Measurements from ENCODE around the gene APOBEC2.
A peak's percentile ranks its signal among the peaks of the same experiment; 100 is the strongest.

APOBEC2 gene

GRCh38 chr6:41071501-41071922 is 18.5 kb downstream of the APOBEC2 start:
- H2AFZ ChIP-seq (ENCODE audit: low read length) = peak overlapping the region; percentile 54; the same call in 1 of the 2 replicates
- H3K36me3 ChIP-seq (ENCODE audit: insufficient read depth, low read length) = no peaks in the 10 kb centered on the region
- TF ChIP-seq CTCF (conservative IDR thresholded peaks at IDR 0.05; ENCODE audit: low read length) = 0 out of 2 replicates have a peak, but pooled peaks have one; percentile 8
- TF ChIP-seq EZH2phosphoT487 (IDR thresholded peaks at IDR 0.05; ENCODE audit: borderline replicate concordance) = no peak

GRCh38 chr6:41071923-41072835 is 19.2 kb downstream of the APOBEC2 start, which contains the start of gene OARD1:
OARD1 (minus strand) TSS chr6:41072356; CDS start chr6:41071634, 722 bp downstream.
- no peaks in the 10 kb centered on the region for H3K36me3 ChIP-seq (ENCODE audit: insufficient read depth, low read length)
- H3K4me1 ChIP-seq (ENCODE audit: insufficient read depth, low read length, poor library complexity, severe bottlenecking) = peaks cover 69% of the 10 kb centered on the region
- H2AFZ ChIP-seq (ENCODE audit: low read length) = peak within 1 kb of the TSS; percentile 54
- peaks cover 5% of the 10 kb centered on the region for H3K27me3 ChIP-seq (ENCODE audit: insufficient read depth, low read length, poor library complexity, severe bottlenecking)
- H3F3A ChIP-seq (ENCODE audit: low read depth) = peaks cover 13% of the 10 kb centered on the region
- H3K4me3 ChIP-seq (ENCODE audit: low read length, poor library complexity, severe bottlenecking) = peak within 1 kb of the TSS; percentile 94
- H4K20me1 ChIP-seq (ENCODE audit: insufficient read depth, low read length, poor library complexity, severe bottlenecking) = peaks cover 37% of the 10 kb centered on the region
- H3K9ac ChIP-seq (ENCODE audit: low read depth, low read length, poor library complexity, severe bottlenecking) = peak within 1 kb of the TSS; percentile 96
- no peaks in the 10 kb centered on the region for H3K9me2 ChIP-seq (replicated peaks; ENCODE audit: low read depth, low read length)
- no peaks in the 10 kb centered on the region for H3K9me3 ChIP-seq (ENCODE audit: insufficient read depth, low read depth, low read length)
- H3K79me2 ChIP-seq (ENCODE audit: insufficient read depth, low read length) = peaks cover 62% of the 10 kb centered on the region
- TF ChIP-seq CTCF (conservative IDR thresholded peaks at IDR 0.05; ENCODE audit: low read length) (no peak), EZH2phosphoT487 (IDR thresholded peaks at IDR 0.05; ENCODE audit: borderline replicate concordance) (no peak)
- peak within 1 kb of the TSS; percentile 100 for H3K4me2 ChIP-seq (ENCODE audit: low read depth, low read length, poor library complexity, severe bottlenecking)

More at GRCh38 chr6:41071501-41071922, 18.5 kb downstream of the APOBEC2 start:
- Histone ChIP-seq H3K9me2 (replicated peaks; ENCODE audit: low read depth, low read length) (no peaks in the 10 kb centered on the region), H3K9ac (ENCODE audit: low read depth, low read length, poor library complexity, severe bottlenecking) (peak overlapping the region; percentile 96), H4K20me1 (ENCODE audit: insufficient read depth, low read length, poor library complexity, severe bottlenecking) (peaks cover 30% of the 10 kb centered on the region), H3K79me2 (ENCODE audit: insufficient read depth, low read length) (peaks cover 55% of the 10 kb centered on the region), H3K4me1 (ENCODE audit: insufficient read depth, low read length, poor library complexity, severe bottlenecking) (peaks cover 65% of the 10 kb centered on the region), H3K4me3 (ENCODE audit: low read length, poor library complexity, severe bottlenecking) (peak overlapping the region; percentile 94), H3K4me2 (ENCODE audit: low read depth, low read length, poor library complexity, severe bottlenecking) (peak overlapping the region; percentile 87), H3K27me3 (ENCODE audit: insufficient read depth, low read length, poor library complexity, severe bottlenecking) (peaks cover 5% of the 10 kb centered on the region), H3K9me3 (ENCODE audit: insufficient read depth, low read depth, low read length) (no peaks in the 10 kb centered on the region), H3F3A (ENCODE audit: low read depth) (peaks cover 13% of the 10 kb centered on the region)

- Histone ChIP-seq H3F3A (ENCODE audit: low read depth) (peaks cover 9% of the 10 kb centered on the region), H3K36me3 (ENCODE audit: insufficient read depth, low read length) (no peaks in the 10 kb centered on the region), H3K9me2 (replicated peaks; ENCODE audit: low read depth, low read length) (no peaks in the 10 kb centered on the region), H3K4me3 (ENCODE audit: low read length, poor library complexity, severe bottlenecking) (peak within 1 kb of the TSS; percentile 94), H3K27me3 (ENCODE audit: insufficient read depth, low read length, poor library complexity, severe bottlenecking) (peaks cover 5% of the 10 kb centered on the region), H3K4me2 (ENCODE audit: low read depth, low read length, poor library complexity, severe bottlenecking) (peak within 1 kb of the TSS; percentile 100), H2AFZ (ENCODE audit: low read length) (peak within 1 kb of the TSS; percentile 54), H4K20me1 (ENCODE audit: insufficient read depth, low read length, poor library complexity, severe bottlenecking) (peaks cover 43% of the 10 kb centered on the region), H3K9me3 (ENCODE audit: insufficient read depth, low read depth, low read length) (no peaks in the 10 kb centered on the region), H3K79me2 (ENCODE audit: insufficient read depth, low read length) (peaks cover 68% of the 10 kb centered on the region), H3K9ac (ENCODE audit: low read depth, low read length, poor library complexity, severe bottlenecking) (peak within 1 kb of the TSS; percentile 96), H3K4me1 (ENCODE audit: insufficient read depth, low read length, poor library complexity, severe bottlenecking) (peaks cover 72% of the 10 kb centered on the region)
- no peak for TF ChIP-seq EZH2phosphoT487 (IDR thresholded peaks at IDR 0.05; ENCODE audit: borderline replicate concordance)
- no peak for TF ChIP-seq CTCF (conservative IDR thresholded peaks at IDR 0.05; ENCODE audit: low read length)
Measured at GRCh38 chr6:41072836-41073202, 19.8 kb downstream of the APOBEC2 start, which contains the start of gene NFYA. NFYA (plus strand) TSS chr6:41072974; CDS start chr6:41079090, 6,116 bp downstream.

Measured in Loucy (cell line).